Activated CD8-positive, alpha-beta T cell treated with anti-CD3 and anti-CD28 coated beads for 36 hours (primary cell): ENCODE data around the gene TICRR. TPM values are rescaled to one million over a fixed set of nuclear protein-coding genes. Genes with fewer than 3 reads are reported as not detected.

Source experiments
- ATAC-seq: fragments of 200-7000 bp; cut with Tn5 transposase; one replicate; pipeline ENCODE4 v1.10.0; 2021; ENCODE audit warnings: mild to moderate bottlenecking, moderate library complexity
- CTCF ChIA-PET: fragments of 350-600 bp; sonication (Branson Sonifier 250); formaldehyde crosslinking; loops from one replicate; lab custom pipeline; 2021; ENCODE audit warnings: antibody characterized with exemption; lab: Charles Lee
- POLR2A ChIA-PET: fragments of 350-600 bp; sonication (Branson Sonifier 250); formaldehyde crosslinking; loops from one replicate; lab custom pipeline; 2021; ENCODE audit warnings: antibody characterized with exemption; lab: Charles Lee
- DNase-seq: peaks from one replicate; pipeline ENCODE4 v3.0.0-alpha.2; 2020
- H3K27ac Mint-ChIP-seq: one replicate; pipeline ENCODE4 v1.8.0; 2021; ENCODE audit warnings: mild to moderate bottlenecking, mixed read lengths
- H3K27me3 Mint-ChIP-seq: one replicate; pipeline ENCODE4 v1.8.0; 2021; ENCODE audit warnings: mixed read lengths
- H3K36me3 Mint-ChIP-seq: one replicate; pipeline ENCODE4 v1.8.0; 2021; ENCODE audit warnings: low read depth, mixed read lengths
- H3K4me1 Mint-ChIP-seq: one replicate; pipeline ENCODE4 v1.8.0; 2021; ENCODE audit warnings: low read depth, mixed read lengths
- H3K4me3 Mint-ChIP-seq: one replicate; pipeline ENCODE4 v1.8.0; 2021; ENCODE audit warnings: mild to moderate bottlenecking, moderate library complexity, mixed read lengths
- H3K9me3 Mint-ChIP-seq: one replicate; pipeline ENCODE4 v1.8.0; 2021; ENCODE audit warnings: mixed read lengths
- intact Hi-C: fragments of 100-400 bp; cut with micrococcal nuclease; formaldehyde crosslinking; loops from one replicate; pipeline ENCODE4 v1.10.0; 2022
- total RNA-seq, 2 experiments: library from RNA; stranded (reverse); gene quantifications; one replicate each; pipeline ENCODE4 v1.2.3, GENCODE V29; 2021
- TF ChIP-seq, protein P1 (sequence below): fragments of 200-600 bp; IDR thresholded peaks from one replicate; pipeline ENCODE4 v1.8.0; 2022; ENCODE audit warnings: antibody characterized with exemption, mild to moderate bottlenecking

TICRR gene
- total RNA-seq, 2 experiments from 2014 or later = 27.0 to 29.2 TPM

DNA sequence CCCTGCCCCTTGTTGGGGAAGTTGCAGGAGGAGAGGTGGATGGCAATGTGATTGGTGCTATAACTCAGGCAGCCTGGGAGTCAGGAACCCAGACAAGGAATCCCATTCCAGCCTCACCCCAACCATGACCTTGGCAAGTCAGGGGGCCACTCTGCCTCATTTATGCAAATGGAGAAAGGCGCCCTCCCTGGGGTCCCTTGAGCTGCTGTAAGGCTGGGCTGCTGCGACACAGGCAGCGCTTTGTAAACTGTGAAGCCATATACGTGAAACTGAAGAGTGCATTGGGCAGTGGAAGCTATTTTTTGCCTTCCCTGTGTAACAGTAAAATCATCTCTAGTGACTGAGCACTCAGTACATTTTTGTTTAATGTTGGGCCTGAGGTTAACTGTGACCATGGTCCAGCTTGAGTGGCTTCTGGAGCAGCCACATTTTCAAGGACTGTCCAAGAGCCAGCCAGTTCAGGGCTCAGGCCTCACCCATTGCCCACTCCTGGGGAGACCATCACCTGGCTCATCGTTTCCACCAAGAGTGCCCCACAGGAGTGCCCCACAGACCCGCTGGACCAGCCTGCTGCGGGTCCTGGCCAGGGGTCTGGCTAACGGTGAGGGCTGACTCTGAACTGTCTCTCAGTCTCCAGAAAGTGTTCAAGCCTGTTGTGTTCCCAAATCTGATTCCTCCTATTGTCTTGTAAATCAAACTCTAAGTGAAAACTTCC lies 52.1 kb downstream of the TICRR start:
- intact Hi-C loops = no loop called here
- ATAC-seq (no peak), DNase-seq (no peak)
- Mint-ChIP-seq H3K9me3 (no peaks in the 10 kb centered on the region), H3K27me3 (no peaks in the 10 kb centered on the region), H3K27ac (no peak overlapping the region), H3K4me1 (peaks cover 5% of the 10 kb centered on the region), H3K36me3 (peaks cover 79% of the 10 kb centered on the region), H3K4me3 (no peak overlapping the region)
- TF ChIP-seq, protein P1, sequence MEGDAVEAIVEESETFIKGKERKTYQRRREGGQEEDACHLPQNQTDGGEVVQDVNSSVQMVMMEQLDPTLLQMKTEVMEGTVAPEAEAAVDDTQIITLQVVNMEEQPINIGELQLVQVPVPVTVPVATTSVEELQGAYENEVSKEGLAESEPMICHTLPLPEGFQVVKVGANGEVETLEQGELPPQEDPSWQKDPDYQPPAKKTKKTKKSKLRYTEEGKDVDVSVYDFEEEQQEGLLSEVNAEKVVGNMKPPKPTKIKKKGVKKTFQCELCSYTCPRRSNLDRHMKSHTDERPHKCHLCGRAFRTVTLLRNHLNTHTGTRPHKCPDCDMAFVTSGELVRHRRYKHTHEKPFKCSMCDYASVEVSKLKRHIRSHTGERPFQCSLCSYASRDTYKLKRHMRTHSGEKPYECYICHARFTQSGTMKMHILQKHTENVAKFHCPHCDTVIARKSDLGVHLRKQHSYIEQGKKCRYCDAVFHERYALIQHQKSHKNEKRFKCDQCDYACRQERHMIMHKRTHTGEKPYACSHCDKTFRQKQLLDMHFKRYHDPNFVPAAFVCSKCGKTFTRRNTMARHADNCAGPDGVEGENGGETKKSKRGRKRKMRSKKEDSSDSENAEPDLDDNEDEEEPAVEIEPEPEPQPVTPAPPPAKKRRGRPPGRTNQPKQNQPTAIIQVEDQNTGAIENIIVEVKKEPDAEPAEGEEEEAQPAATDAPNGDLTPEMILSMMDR = no peak
- ChIA-PET CTCF (no interaction called here), POLR2A (no interaction called here)

DNA sequence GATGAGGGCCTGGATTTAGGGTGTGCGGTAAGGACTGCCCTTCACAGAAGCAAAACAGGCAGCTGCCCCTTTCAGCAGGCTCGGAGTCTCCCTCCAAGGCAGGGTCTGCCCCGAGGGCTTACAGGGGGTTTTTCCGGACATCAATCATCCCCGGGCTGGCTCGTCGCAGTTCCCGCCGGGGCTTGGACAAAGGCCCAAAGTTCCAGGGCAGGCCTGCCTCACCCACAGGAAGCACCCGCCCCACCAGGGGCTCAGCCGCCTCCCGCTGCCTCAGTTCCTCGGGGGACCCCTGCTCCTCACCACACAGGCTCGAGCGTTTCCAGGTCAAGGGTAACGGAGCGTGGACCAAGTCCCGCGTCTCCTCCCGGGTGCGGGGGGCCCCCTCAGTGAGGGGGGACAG lies 53.0 kb downstream of the TICRR start:
- Mint-ChIP-seq H3K4me3 (no peak overlapping the region), H3K27me3 (no peaks in the 10 kb centered on the region), H3K36me3 (peaks cover 76% of the 10 kb centered on the region), H3K27ac (no peak overlapping the region), H3K9me3 (no peaks in the 10 kb centered on the region), H3K4me1 (peaks cover 5% of the 10 kb centered on the region)
- ATAC-seq = no peak
- ChIA-PET CTCF (interaction anchor here (1.2 kb wide), 1 partner anchor 19 kb away, joined by 3 read pairs; no protein-coding TSS in a partner anchor), POLR2A (no interaction called here)
- intact Hi-C loops = no loop called here
- no peak for DNase-seq
- TF ChIP-seq, protein P1 = no peak

DNA sequence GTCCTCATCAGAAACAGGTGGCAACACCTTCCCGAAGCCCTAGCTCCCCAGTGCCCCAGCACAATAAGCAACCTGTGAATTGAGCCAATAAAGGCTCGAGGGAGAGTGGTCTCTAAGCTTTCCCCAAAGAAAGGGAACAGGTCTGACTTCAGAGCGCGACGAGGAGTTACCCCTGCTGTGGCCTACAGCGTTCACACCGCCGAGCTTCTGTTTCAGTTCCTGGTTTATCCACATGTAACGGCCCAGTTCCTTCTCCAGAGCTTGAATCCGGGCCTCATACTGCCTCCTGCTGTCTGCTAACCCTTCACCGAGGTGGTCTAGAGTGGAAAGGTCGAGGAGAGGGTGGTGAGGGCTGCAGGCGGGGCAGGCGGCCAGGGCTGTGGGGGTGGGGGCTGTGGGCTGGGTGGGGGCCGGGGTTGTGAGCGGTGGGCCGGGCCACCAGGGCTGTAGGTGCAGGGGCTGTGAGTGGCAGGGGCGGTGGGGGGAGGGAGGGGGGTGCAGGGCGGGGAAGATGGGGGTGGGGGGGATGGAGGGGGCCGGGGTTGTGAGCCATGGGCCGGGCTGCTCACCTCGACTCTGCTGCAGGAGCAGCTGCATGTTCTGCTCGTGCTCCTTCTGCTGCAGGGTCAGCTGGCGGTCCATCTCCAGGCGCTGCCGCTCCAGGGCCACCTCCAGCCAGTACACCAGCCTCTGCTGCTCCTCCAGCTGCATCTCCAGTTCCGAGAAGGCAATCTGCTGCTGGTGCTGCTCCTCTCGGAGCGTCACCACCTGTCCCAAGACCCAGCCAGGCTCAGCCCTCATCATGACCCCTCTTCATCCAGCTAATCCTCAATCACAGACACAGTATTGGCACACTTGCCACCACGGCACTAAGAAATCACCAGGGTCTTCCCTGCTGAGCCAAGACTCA lies 53.8 kb downstream of the TICRR start:
- Mint-ChIP-seq H3K27ac (no peak overlapping the region), H3K36me3 (peaks cover 73% of the 10 kb centered on the region), H3K4me1 (peaks cover 5% of the 10 kb centered on the region), H3K9me3 (no peaks in the 10 kb centered on the region), H3K27me3 (no peaks in the 10 kb centered on the region), H3K4me3 (no peak overlapping the region)
- intact Hi-C loops = no loop called here
- DNase-seq (no peak), ATAC-seq (no peak)
- POLR2A ChIA-PET = no interaction called here
- TF ChIP-seq, protein P1 = no peak
- CTCF ChIA-PET = interaction anchor here (1.2 kb wide), 1 partner anchor 19 kb away, joined by 3 read pairs; no protein-coding TSS in a partner anchor

DNA sequence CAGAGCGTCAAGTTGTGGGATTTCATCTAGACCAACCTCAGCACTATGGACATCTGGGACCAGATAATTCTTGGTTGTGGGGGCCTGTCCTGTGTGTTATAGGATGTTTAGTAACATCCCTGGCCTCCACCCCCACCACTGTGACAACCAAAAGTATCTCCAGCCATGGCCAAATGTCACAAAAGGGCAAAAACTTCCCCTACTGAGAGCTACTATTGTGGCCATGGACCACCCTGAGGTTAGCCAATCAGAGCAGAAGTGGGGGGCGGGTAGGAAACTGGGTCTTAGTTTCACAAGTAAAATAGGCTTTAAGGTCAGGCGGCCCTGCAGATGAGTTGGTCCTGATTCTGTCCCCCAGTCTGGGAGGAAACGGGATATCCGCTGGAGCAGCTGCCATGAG lies 54.6 kb downstream of the TICRR start:
- DNase-seq = peak; percentile 26
- TF ChIP-seq, protein P1 = no peak
- H3K27me3 Mint-ChIP-seq = no peaks in the 10 kb centered on the region
- H3K9me3 Mint-ChIP-seq = no peaks in the 10 kb centered on the region
- peaks cover 5% of the 10 kb centered on the region for H3K4me1 Mint-ChIP-seq
- ChIA-PET POLR2A (no interaction called here), CTCF (no interaction called here)
- H3K27ac Mint-ChIP-seq = no peak overlapping the region
- H3K4me3 Mint-ChIP-seq = no peak overlapping the region
- H3K36me3 Mint-ChIP-seq = peaks cover 69% of the 10 kb centered on the region
- peak; percentile 21 for ATAC-seq
- intact Hi-C loops = no loop called here

DNA sequence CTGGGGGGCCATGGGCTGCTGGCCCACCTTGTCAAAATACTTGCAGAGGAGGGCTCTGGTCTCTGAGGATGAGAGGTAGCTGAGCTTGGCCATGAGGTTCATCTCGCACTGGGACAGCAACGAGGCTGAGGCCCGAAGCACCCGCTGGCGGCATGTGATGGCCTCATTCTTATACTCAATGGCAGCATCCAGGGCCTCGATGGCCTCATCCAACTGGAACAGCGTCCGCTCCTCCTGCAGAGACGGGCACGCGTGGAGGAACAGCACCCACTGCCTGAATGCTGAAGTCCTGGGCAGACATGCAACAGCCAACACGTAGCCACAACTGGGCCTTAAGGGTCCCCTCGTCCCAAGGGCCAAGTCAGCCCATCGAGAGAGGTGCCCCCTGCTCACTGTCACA lies 55.0 kb downstream of the TICRR start:
- no peaks in the 10 kb centered on the region for H3K27me3 Mint-ChIP-seq
- no peak overlapping the region for H3K27ac Mint-ChIP-seq
- no peaks in the 10 kb centered on the region for H3K9me3 Mint-ChIP-seq
- H3K4me1 Mint-ChIP-seq = peaks cover 5% of the 10 kb centered on the region
- TF ChIP-seq, protein P1 = no peak
- no peak overlapping the region for H3K4me3 Mint-ChIP-seq
- peaks cover 65% of the 10 kb centered on the region for H3K36me3 Mint-ChIP-seq
- DNase-seq = no peak
- no peak for ATAC-seq
- POLR2A ChIA-PET = interaction anchor here (0.6 to 1.0 kb wide), 2 partner anchors 31 to 40 kb away, joined by 3 read pairs; no protein-coding TSS in a partner anchor
- CTCF ChIA-PET = no interaction called here
- intact Hi-C loops = no loop called here
